GM15510 (cell line): ENCODE data around the gene GIPC1.

Experiments
- POLR2A ChIP-seq: IDR thresholded peaks from 3 replicates; pipeline ENCODE4 v1.6.1; 2011; ENCODE audit warnings: borderline replicate concordance; ENCODE audit not compliant: insufficient read length; ENCODE audit errors: extremely low read depth

GIPC1 gene

GRCh38 chr19:14510311-14511228 lies 14.6 kb upstream of the GIPC1 start:
- TF ChIP-seq POLR2A, result no peak

GRCh38 chr19:14507704-14508542 lies 12.0 kb upstream of the GIPC1 start:
- no peak for TF ChIP-seq POLR2A

GRCh38 chr19:14505488-14506239 lies 9.7 kb upstream of the GIPC1 start:
- no peak for TF ChIP-seq POLR2A

GRCh38 chr19:14503285-14503684 lies 7.4 kb upstream of the GIPC1 start:
- no peak for TF ChIP-seq POLR2A

- TF ChIP-seq POLR2A, result no peak
These were observed 6.6 kb upstream of the GIPC1 start for GRCh38 chr19:14502334-14503092.

- no peak for TF ChIP-seq POLR2A
These were observed 1.4 kb upstream of the GIPC1 start for GRCh38 chr19:14497228-14497921.

- TF ChIP-seq POLR2A, result no peak
These were observed 904 bp upstream of the GIPC1 start for GRCh38 chr19:14496834-14497227.

- no peak for TF ChIP-seq POLR2A
These were observed 277 bp downstream of the GIPC1 start for GRCh38 chr19:14495672-14496028.

- no peak for TF ChIP-seq POLR2A
These were observed 836 bp downstream of the GIPC1 start for GRCh38 chr19:14494910-14495671.

- TF ChIP-seq POLR2A, result no peak
These were observed 1.5 kb downstream of the GIPC1 start for GRCh38 chr19:14494411-14494810.

- TF ChIP-seq POLR2A, result no peak
These were observed 3.1 kb downstream of the GIPC1 start for GRCh38 chr19:14492756-14493337.

- no peak for TF ChIP-seq POLR2A
These were observed 8.4 kb downstream of the GIPC1 start for GRCh38 chr19:14487370-14488125.
